T-helper 17 cell (primary cell): Measurements from ENCODE around the gene TRMT11. TPM values are rescaled to one million over a fixed set of nuclear protein-coding genes. Genes with fewer than 3 reads are reported as not detected.

Experiments
- ATAC-seq: fragments of 150-1000 bp; cut with Tn5 transposase; 2 replicates; pipeline ENCODE4 v1.10.0; 2021; ENCODE audit warnings: mild to moderate bottlenecking, moderate library complexity
- DNase-seq, 3 donors: peaks; one replicate each; pipeline versions ENCODE4 v3.0.0 to v3.0.0-alpha.2; 2020 to 2021
- H3K9me3 ChIP-seq: one replicate; pipeline ENCODE4 v1.7.0; 2013; ENCODE audit warnings: low read length, mild to moderate bottlenecking; ENCODE audit not compliant: control insufficient read depth, poor library complexity, severe bottlenecking
- H3K27ac Mint-ChIP-seq: one replicate; pipeline ENCODE4 v1.8.0; 2022; ENCODE audit warnings: mild to moderate bottlenecking, moderate library complexity, mixed read lengths
- H3K27me3 Mint-ChIP-seq: one replicate; pipeline ENCODE4 v1.8.0; 2022; ENCODE audit warnings: mixed read lengths
- H3K36me3 Mint-ChIP-seq: one replicate; pipeline ENCODE4 v1.8.0; 2022; ENCODE audit warnings: low read depth, mixed read lengths
- H3K4me1 Mint-ChIP-seq: one replicate; pipeline ENCODE4 v1.8.0; 2022; ENCODE audit warnings: mild to moderate bottlenecking, mixed read lengths
- H3K4me3 Mint-ChIP-seq: one replicate; pipeline ENCODE4 v1.8.0; 2022; ENCODE audit warnings: mild to moderate bottlenecking, moderate library complexity, mixed read lengths
- total RNA-seq, 4 donors: library from RNA in 2 of 4; stranded (reverse) in 2 of 4; gene quantifications; one replicate each; pipeline ENCODE4 v1.2.3 and lab custom pipeline; 2022 to 2026

The TRMT11 gene
- total RNA-seq, 2 donors from 2014 or later = 17.8 to 20.1 TPM

DNA sequence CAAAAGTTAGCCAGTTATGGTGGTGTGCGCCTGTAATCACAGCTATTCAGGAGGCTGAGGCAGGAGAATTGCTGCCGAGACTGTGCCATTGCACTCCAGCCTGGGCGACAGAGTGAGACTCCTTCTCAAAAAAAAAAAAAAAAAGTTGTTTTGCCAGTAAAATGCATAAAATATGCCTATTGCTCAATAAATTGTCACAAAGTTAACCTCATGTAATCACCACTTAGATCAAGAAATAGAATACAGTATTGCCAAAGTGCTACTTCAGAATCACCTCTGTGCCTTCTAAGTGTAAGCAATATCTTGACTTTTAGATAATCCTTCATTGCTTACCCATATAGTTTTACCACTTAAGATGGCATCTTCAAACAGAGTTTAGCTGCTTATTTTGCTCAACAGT, 80.7 kb downstream of the TRMT11 start:
- no peak for DNase-seq
- no peak for ATAC-seq
- Mint-ChIP-seq H3K4me3 (no peak overlapping the region), H3K36me3 (peaks cover 6% of the 10 kb centered on the region), H3K4me1 (no peaks in the 10 kb centered on the region), H3K27ac (no peak overlapping the region), H3K27me3 (no peaks in the 10 kb centered on the region)
- no peaks in the 10 kb centered on the region for H3K9me3 ChIP-seq

DNA sequence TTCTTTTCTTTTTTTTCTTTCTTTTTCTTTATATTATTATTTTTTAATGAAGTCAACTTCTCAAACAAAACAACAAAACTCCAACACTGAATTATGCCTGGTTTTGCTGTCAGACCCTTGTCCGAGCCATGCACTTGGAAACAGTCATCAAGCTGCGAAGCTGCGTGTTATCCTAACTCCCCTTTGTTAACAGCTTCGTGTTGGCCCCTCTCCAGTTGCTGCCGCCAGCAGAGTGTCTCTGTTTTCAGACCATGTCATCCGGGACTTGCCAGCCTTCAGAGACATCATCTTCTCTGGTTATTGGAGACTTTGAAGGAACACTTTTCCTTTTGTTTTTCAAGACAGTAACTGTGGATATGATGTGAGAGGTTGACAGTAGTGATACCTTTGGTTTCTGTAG, 83.1 kb downstream of the TRMT11 start:
- Mint-ChIP-seq H3K27me3 (no peaks in the 10 kb centered on the region), H3K4me1 (no peaks in the 10 kb centered on the region), H3K36me3 (peaks cover 4% of the 10 kb centered on the region), H3K4me3 (no peak overlapping the region), H3K27ac (no peak overlapping the region)
- DNase-seq (no peak), ATAC-seq (no peak)
- no peaks in the 10 kb centered on the region for H3K9me3 ChIP-seq

DNA sequence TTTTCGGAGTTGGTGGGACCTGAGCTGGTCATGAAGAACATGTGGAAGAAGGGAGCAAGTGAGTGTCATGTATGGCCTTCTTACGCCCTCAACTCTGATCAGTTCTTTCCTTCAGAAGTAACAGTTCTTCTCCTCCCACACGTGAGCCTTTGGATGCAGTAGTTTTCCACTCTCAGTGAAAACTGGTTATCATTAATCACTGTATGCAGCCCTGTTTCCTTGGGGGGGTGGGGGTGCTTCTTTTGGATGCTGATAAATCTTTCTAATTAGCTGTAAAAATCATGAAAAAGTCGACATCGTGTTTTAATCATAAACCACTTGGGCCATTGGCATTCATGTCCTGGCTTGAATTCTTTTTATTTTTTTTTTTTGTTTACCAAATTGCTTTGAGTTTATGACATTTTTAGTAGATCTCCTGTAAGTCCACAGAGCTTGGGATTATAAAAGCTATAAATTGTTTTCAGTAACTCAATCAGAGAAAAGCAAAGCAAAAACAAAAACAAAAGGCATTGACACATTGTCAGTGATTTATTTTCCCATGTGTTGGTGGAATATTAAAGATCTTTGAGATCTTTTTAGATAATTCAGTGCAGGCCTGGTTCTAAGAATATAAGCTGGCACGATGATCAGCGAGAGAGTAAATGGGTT, 84.8 kb downstream of the TRMT11 start:
- no peaks in the 10 kb centered on the region for H3K9me3 ChIP-seq
- Mint-ChIP-seq H3K4me1 (no peaks in the 10 kb centered on the region), H3K27ac (no peak overlapping the region), H3K27me3 (no peaks in the 10 kb centered on the region), H3K36me3 (peaks cover 4% of the 10 kb centered on the region), H3K4me3 (no peak overlapping the region)
- ATAC-seq (no peak), DNase-seq (no peak)

DNA sequence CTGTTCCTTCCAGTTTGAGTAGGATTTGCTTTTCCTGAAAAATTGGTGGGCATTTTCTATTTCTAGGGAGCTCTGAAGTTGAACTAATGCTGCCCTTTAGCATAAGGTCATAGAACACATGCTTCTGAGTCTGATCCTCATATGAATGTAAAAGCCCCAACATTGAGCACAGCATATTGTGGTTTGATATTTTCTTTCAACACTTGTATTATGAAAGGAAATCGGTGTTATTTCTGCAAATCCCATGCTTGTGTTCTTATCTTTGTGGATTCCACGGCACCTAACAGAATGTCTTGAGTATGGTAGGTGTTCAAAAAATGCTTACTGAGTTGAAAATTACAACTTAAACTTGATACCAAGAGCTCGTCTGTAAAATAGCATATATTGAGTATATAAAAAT, 85.8 kb downstream of the TRMT11 start:
- Mint-ChIP-seq H3K27me3 (no peaks in the 10 kb centered on the region), H3K27ac (no peak overlapping the region), H3K4me1 (no peaks in the 10 kb centered on the region), H3K36me3 (peaks cover 4% of the 10 kb centered on the region), H3K4me3 (no peak overlapping the region)
- no peak for ATAC-seq
- no peak for DNase-seq
- no peaks in the 10 kb centered on the region for H3K9me3 ChIP-seq

DNA sequence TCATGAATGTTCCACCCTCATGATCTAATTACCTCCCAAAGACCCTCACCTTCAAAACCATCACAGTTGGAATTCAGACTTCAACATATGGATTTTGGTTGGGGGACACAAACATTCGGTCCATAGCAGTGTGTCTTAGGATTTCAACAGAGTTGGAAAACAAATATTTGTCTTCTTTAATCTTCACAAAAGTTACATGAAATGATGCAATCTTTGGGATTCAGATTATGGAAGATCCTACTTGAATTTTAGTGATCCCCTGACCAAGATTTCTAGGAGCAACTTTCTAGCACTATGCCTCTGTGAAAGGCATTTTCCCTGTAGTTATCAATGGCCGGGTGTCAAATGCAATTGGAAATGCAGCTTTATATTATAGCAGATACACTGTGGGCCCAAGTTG, 86.5 kb downstream of the TRMT11 start:
- H3K27me3 Mint-ChIP-seq = no peaks in the 10 kb centered on the region
- peaks cover 4% of the 10 kb centered on the region for H3K36me3 Mint-ChIP-seq
- H3K4me3 Mint-ChIP-seq = no peak overlapping the region
- ATAC-seq (no peak), DNase-seq (no peak)
- H3K27ac Mint-ChIP-seq = no peak overlapping the region
- H3K4me1 Mint-ChIP-seq = no peaks in the 10 kb centered on the region
- no peaks in the 10 kb centered on the region for H3K9me3 ChIP-seq

DNA sequence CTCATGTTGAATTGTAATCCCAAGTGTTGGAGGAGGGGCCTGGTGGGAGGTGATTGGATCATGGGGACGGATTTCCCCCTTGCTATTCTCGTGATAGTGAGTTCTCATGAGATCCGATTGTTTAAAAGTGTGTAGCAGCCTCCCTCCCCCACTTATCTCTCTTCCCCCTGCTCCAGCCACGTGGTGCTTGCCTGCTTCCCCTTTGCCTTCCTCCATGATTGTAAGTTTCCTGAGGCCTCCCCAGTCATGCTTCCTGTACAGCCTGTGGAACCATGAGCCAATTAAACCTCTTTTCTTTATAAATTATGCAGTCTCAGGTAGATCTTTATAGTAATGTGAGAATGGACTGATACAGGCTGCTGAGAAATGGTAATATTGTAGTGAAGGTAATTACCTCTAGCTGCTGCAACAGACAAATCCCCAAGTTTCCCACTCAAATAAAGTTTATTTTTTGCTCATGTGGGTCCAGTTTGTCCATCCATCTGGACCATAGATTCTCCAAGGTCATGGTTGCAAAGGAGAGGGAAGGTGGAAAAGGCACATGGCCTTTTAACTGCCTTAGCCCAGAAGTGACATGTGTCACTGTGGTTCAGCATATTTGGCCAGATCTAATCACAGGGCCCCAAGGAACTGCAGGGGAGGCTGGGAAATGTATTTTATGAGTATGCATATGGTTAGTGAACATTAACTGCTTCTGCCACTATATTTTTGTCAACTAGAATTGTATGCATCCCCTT, 89.2 kb downstream of the TRMT11 start:
- no peak for DNase-seq
- Mint-ChIP-seq H3K36me3 (peaks cover 8% of the 10 kb centered on the region), H3K4me1 (no peaks in the 10 kb centered on the region), H3K27ac (no peak overlapping the region), H3K4me3 (no peak overlapping the region), H3K27me3 (no peaks in the 10 kb centered on the region)
- no peak for ATAC-seq
- H3K9me3 ChIP-seq = no peaks in the 10 kb centered on the region

DNA sequence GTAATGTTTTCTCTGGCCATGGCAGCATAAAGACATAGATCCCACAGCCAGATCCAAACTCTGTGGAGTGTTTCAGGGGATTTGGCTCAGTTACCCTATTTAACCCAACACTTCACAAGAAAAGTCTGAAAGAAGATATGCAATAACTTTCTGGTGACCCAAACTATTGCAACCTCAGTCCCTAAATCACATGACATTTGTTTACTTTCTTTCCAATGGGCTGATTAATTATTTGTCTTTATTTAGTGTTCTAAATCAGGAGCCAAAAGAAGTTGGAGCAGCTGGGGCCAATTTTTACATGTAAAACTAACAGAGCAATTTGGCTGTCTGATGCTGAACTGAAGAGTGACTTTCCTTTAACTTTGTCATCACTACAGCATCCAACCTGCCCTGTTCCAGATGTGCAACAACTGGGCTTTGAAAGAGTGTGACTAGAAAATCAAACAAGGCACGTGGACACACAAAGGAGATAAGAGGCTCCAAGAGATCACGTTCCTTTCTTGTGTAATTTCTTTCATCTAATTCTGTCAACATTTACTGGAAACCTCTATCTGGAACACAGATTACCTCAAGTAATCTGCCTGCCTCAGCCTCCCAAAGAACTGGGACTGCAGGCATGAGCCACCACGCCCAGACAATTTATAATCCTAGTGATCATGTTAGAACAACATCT, 90.8 kb downstream of the TRMT11 start:
- Mint-ChIP-seq H3K4me1 (no peaks in the 10 kb centered on the region), H3K27me3 (no peaks in the 10 kb centered on the region), H3K36me3 (peaks cover 7% of the 10 kb centered on the region), H3K4me3 (no peak overlapping the region), H3K27ac (no peak overlapping the region)
- ATAC-seq (no peak), DNase-seq (no peak)
- H3K9me3 ChIP-seq = no peaks in the 10 kb centered on the region

DNA sequence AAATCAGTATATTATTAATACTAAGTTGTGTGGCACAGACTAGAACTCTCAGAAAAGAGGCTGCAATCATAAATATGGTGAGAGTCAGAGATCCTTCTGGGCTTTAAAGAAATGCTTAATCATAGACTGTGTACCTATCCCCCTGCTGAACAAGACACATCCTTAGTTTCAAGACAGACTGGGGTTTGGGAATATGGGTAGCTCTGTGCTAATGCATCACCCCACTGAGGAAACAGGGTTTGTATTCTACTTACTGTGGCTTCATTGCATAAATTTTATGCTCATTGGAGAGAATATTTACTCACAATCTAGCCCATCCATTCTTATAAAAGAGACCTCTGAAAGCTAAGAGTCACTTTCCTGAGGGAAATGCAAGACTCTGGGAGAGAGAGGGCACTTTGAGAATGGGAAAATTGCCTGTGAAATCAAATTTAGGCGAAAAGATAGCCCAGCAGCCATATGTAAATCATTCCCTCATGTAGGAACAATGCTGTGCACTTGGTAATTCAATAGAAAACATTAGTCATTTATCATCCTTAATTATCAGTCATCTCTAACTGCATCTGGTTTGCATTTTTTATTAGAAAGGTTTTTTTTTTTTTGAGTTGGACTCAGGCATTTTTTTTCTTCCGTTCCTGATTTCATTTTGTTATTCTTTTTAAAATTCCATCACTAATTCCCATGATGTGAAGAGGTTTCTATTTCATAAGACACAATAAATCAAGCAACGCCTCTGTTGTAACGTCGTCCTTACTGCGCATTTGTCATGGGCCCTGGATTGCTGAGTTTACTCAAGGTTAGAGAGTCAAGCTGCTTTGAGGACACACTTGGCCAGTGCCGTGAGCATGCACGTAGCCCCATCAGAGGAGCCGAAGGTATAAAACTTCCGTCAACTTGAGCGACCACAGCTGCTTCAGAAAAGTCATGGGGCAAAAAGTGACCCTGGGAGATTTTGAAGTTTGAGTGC, 91.8 kb downstream of the TRMT11 start:
- no peaks in the 10 kb centered on the region for H3K9me3 ChIP-seq
- Mint-ChIP-seq H3K4me3 (no peak overlapping the region), H3K36me3 (peaks cover 7% of the 10 kb centered on the region), H3K27ac (no peak overlapping the region), H3K4me1 (no peaks in the 10 kb centered on the region), H3K27me3 (no peaks in the 10 kb centered on the region)
- DNase-seq (no peak), ATAC-seq (no peak)

DNA sequence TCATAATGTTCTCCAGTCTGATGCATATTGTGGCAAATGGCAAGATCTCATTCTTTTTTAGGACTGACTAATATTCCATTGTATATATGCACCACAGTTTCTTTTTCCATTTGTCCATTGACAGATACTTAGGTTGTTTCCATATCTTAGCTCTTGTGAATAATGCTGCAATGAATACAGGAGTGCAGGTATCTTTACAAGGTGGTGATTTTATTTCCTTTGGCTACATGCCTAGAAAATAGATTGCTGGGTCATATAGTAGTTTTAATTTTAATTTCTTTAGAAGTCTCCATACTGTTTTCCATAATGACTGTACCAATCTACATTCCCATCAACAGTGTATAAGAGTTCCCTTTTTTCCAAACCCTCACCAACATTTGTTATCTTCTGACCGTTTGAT, 97.5 kb downstream of the TRMT11 start:
- Mint-ChIP-seq H3K4me1 (peaks cover 9% of the 10 kb centered on the region), H3K27me3 (no peaks in the 10 kb centered on the region)
- no peak for DNase-seq

DNA sequence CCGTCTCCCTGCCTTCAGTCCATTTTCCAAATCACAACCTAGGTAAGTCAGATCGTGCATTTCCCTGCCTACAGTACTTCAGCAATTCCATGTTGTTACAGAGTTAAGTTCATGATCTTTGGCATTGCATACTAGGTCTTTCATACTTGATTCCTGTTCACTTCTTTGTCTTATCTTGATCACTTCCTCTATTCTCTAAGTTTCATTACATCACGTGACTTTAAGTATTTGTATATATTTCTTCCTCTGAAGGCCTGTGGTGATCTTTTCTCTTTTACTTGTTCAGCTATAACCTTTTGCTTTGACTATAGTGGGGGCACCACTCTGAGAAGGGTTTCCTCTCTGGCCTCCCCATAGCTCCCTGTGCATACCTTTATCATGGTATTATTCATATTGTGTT, 100.2 kb downstream of the TRMT11 start:
- H3K9me3 ChIP-seq = no peaks in the 10 kb centered on the region
- H3K27me3 Mint-ChIP-seq = no peaks in the 10 kb centered on the region
- H3K4me3 Mint-ChIP-seq = peak overlapping the region; percentile 19
- ATAC-seq = no peak
- peaks cover 9% of the 10 kb centered on the region for H3K4me1 Mint-ChIP-seq
- H3K36me3 Mint-ChIP-seq = peaks cover 4% of the 10 kb centered on the region
- H3K27ac Mint-ChIP-seq = no peak overlapping the region
- no peak for DNase-seq

More for the DNA sequence above, 97.5 kb downstream of the TRMT11 start:
- no peaks in the 10 kb centered on the region for H3K9me3 ChIP-seq
- H3K27ac Mint-ChIP-seq = no peak overlapping the region
- ATAC-seq = no peak
- peaks cover 10% of the 10 kb centered on the region for H3K36me3 Mint-ChIP-seq
- no peak overlapping the region for H3K4me3 Mint-ChIP-seq
